ENCODE data around the gene GMDS.

GRCh38 chr6:2222275-2222842, 23.0 kb downstream of the GMDS start:
- TF ChIP-seq POLR2A (IDR thresholded peaks at IDR 0.05) (no peak), CTCF (IDR thresholded peaks at IDR 0.05) (no peak)

Measured in Peyer's patch (tissue), 4 donors.